ENCODE results near the gene MED26. TPM values are rescaled to one million over a fixed set of nuclear protein-coding genes. Genes with fewer than 3 reads are reported as not detected.
A peak's percentile ranks its signal among the peaks of the same experiment; 100 is the strongest.
"Not testable (repeated sequence)": the region's sequence is repeated elsewhere in the genome, so short reads cannot be mapped to it uniquely, and the experiment has no call there.

The MED26 gene, protein sequence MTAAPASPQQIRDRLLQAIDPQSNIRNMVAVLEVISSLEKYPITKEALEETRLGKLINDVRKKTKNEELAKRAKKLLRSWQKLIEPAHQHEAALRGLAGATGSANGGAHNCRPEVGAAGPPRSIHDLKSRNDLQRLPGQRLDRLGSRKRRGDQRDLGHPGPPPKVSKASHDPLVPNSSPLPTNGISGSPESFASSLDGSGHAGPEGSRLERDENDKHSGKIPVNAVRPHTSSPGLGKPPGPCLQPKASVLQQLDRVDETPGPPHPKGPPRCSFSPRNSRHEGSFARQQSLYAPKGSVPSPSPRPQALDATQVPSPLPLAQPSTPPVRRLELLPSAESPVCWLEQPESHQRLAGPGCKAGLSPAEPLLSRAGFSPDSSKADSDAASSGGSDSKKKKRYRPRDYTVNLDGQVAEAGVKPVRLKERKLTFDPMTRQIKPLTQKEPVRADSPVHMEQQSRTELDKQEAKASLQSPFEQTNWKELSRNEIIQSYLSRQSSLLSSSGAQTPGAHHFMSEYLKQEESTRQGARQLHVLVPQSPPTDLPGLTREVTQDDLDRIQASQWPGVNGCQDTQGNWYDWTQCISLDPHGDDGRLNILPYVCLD
- 13.3 TPM for total RNA-seq (ENCODE audit: unreplicated experiment)
- long read RNA-seq, partial matches to known transcripts: 0 of 1 reads
- long read RNA-seq, other reads (novel, unspliced or antisense): 0 of 1 reads

DNA sequence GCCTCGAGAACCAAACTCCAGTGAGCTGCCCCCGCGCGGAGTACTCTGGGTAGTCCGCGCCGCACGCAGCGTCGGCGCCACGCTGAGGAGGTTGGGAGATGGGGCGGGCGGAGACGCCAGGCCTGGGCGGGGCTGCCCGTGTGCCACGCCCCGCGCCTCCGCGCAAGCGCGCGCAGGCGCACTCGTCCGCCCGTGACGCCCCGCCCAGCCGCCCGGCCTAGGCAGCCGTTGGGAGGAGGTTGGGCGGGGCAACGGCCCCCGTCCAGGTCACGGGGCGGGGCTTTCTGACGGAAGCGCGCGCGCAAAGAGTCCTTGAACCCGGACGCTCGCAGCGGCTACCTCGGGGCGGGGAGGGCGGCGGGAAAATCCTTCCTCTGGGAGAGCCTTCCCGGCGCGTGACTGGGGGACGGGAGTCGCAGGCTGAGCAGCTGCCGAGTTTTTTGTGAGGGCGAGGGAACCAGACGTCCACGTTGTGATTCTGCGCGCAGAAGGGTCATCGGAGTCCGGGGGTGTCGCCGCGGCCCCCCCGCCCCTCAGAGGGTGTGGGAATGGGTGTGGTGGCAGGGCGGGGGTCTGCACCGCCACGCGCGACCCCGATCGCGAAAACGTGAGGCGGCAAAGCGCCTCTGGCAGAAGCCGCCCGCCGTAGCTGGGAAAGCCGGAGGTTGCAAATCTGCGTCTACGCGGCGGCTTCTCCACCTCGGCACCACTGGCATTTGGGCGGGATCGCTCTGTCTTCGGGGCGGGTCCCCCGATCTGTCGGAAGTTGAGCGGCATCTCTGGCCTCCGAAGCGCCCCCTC is at the start of gene MED26:
Gene MED26, minus strand, starts transcription at position 22 of the 801 bp plus-strand sequence. CDS start 261 bp downstream, outside the sequence.
- peak within 1 kb of the TSS; percentile 95 for H3K4me3 Mint-ChIP-seq (ENCODE audit: unreplicated experiment)
- H3K4me1 Mint-ChIP-seq (ENCODE audit: unreplicated experiment): peaks cover 26% of the 10 kb centered on the region
- H3K27ac Mint-ChIP-seq (ENCODE audit: unreplicated experiment): peak within 1 kb of the TSS; percentile 75
- H3K36me3 Mint-ChIP-seq (ENCODE audit: low read depth, unreplicated experiment): peaks cover 14% of the 10 kb centered on the region
- DNase-seq (ENCODE audit: low spot score): peak; percentile 98
- peaks cover 9% of the 10 kb centered on the region for H3K27me3 Mint-ChIP-seq (ENCODE audit: unreplicated experiment)
- no peaks in the 10 kb centered on the region for H3K9me3 Mint-ChIP-seq (ENCODE audit: unreplicated experiment)
- TF ChIP-seq, protein P1, sequence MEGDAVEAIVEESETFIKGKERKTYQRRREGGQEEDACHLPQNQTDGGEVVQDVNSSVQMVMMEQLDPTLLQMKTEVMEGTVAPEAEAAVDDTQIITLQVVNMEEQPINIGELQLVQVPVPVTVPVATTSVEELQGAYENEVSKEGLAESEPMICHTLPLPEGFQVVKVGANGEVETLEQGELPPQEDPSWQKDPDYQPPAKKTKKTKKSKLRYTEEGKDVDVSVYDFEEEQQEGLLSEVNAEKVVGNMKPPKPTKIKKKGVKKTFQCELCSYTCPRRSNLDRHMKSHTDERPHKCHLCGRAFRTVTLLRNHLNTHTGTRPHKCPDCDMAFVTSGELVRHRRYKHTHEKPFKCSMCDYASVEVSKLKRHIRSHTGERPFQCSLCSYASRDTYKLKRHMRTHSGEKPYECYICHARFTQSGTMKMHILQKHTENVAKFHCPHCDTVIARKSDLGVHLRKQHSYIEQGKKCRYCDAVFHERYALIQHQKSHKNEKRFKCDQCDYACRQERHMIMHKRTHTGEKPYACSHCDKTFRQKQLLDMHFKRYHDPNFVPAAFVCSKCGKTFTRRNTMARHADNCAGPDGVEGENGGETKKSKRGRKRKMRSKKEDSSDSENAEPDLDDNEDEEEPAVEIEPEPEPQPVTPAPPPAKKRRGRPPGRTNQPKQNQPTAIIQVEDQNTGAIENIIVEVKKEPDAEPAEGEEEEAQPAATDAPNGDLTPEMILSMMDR (IDR thresholded peaks at IDR 0.05; ENCODE audit: unreplicated experiment): no peak

DNA sequence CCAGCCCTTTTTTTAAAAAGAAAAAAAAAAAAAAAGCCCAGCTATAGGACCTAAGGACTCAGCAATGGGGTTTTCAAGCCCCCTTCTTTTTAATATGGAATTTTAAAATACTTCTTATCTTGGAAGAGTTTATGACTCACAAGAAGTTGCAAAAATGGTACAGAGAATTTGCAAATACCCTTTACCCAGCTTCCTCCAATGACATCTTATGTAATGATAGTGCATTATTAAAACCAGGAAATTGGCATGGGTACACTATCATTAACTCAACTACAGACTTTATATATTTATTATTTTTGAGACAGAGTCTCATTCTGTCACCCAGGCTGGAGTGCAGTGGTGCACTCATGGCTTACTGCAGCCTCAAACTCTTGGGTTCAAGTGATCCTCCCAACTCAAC is 49.1 kb upstream of the MED26 start:
- TF ChIP-seq, protein P1 (IDR thresholded peaks at IDR 0.05; ENCODE audit: unreplicated experiment): no peak
- Mint-ChIP-seq H3K36me3 (ENCODE audit: low read depth, unreplicated experiment) (peaks cover 3% of the 10 kb centered on the region), H3K4me3 (ENCODE audit: unreplicated experiment) (no peak overlapping the region), H3K9me3 (ENCODE audit: unreplicated experiment) (no peaks in the 10 kb centered on the region), H3K27ac (ENCODE audit: unreplicated experiment) (no peak overlapping the region), H3K4me1 (ENCODE audit: unreplicated experiment) (no peaks in the 10 kb centered on the region), H3K27me3 (ENCODE audit: unreplicated experiment) (peaks cover 5% of the 10 kb centered on the region)
- DNase-seq (ENCODE audit: low spot score): no peak

DNA sequence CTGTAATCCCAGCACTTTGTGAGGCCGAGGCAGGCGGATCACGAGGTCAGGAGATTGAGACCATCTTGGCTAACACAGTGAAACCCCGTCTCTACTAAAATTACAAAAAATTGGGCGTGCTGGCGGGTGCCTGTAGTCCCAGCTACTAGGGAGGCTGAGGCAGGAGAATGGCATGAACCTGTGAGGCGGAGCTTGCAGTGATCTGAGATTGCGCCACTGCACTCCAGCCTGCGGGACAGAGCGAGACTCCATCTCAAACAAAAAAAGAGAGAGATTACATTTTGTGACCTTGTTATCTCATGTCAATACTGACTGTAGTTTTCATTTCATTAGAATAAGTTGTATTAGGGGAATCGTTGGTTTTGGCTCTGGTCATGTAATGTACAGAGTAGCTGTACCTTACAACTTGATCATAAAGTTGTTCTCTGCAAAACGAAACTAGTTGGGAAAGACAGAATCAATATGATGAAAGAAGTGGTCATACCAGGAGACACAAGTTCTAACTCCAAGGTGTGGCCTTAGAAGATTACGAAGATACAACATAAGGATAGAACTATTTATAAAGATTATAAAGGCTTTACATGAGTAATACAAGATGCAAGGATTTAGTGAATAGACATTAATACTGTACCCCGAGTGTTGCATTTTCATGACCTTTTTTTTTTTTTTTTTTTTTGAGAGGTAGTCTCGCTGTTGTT is 48.2 kb upstream of the MED26 start:
- H3K9me3 Mint-ChIP-seq (ENCODE audit: unreplicated experiment): no peaks in the 10 kb centered on the region
- DNase-seq (ENCODE audit: low spot score): no peak
- H3K36me3 Mint-ChIP-seq (ENCODE audit: low read depth, unreplicated experiment): peaks cover 3% of the 10 kb centered on the region
- H3K4me1 Mint-ChIP-seq (ENCODE audit: unreplicated experiment): no peaks in the 10 kb centered on the region
- TF ChIP-seq, protein P1 (IDR thresholded peaks at IDR 0.05; ENCODE audit: unreplicated experiment): no peak
- no peak overlapping the region for H3K27ac Mint-ChIP-seq (ENCODE audit: unreplicated experiment)
- H3K4me3 Mint-ChIP-seq (ENCODE audit: unreplicated experiment): no peak overlapping the region
- peaks cover 5% of the 10 kb centered on the region for H3K27me3 Mint-ChIP-seq (ENCODE audit: unreplicated experiment)

DNA sequence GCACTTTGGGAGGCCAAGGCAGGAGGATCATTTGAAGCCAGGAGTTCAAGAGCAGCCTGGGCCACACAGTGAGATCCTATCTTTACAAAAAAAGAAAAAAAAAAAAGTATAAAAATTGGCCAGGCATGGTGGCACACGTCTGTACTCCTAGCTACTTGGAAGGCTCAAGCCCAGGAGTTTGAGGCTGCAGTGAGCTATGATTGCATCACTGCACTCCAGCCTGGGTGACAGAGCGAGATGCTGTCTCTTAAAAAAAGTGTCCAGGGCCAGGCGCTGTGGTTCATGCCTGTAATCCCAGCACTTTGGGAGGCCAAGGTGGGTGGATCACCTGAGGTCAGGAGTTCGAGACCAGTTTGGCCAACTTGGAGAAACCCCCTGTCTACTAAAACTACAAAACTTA is 45.8 kb upstream of the MED26 start:
- H3K4me1 Mint-ChIP-seq (ENCODE audit: unreplicated experiment); H3K4me3 Mint-ChIP-seq (ENCODE audit: unreplicated experiment); H3K36me3 Mint-ChIP-seq (ENCODE audit: low read depth, unreplicated experiment); DNase-seq (ENCODE audit: low spot score); H3K9me3 Mint-ChIP-seq (ENCODE audit: unreplicated experiment); H3K27ac Mint-ChIP-seq (ENCODE audit: unreplicated experiment); H3K27me3 Mint-ChIP-seq (ENCODE audit: unreplicated experiment): not testable (repeated sequence)

DNA sequence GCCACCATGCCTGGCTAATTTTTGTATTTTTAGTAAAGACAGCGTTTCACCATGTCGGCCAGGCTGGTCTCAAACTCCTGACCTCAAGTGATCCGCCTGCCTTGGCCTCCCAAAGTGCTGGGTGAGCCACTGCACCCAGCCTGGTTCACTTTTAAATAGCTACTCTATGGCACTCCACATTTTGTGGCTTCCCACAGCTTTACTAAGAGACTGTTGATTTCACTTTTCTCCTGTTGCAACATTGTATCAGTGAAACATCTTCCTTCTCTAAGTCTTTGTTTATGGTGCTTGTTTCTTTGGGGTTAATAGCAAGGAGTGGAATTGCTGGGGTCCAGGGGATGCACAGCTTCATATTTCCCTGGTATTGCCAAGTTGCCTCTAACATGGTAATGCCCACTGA is 45.2 kb upstream of the MED26 start:
- Mint-ChIP-seq H3K9me3 (ENCODE audit: unreplicated experiment) (no peaks in the 10 kb centered on the region), H3K27me3 (ENCODE audit: unreplicated experiment) (peaks cover 3% of the 10 kb centered on the region), H3K27ac (ENCODE audit: unreplicated experiment) (no peak overlapping the region), H3K4me3 (ENCODE audit: unreplicated experiment) (no peak overlapping the region), H3K36me3 (ENCODE audit: low read depth, unreplicated experiment) (no peaks in the 10 kb centered on the region), H3K4me1 (ENCODE audit: unreplicated experiment) (no peaks in the 10 kb centered on the region)
- TF ChIP-seq, protein P1 (IDR thresholded peaks at IDR 0.05; ENCODE audit: unreplicated experiment): no peak
- DNase-seq (ENCODE audit: low spot score): no peak

Data from endothelial cell (in vitro differentiated cells).